NCI-H1417 treated with DMSO at 0.1 percent for 48 hours (cell line): Measurements from ENCODE around the gene SREBF2.

ENCODE experiments used
- DNase-seq: peaks from one replicate; lab custom pipeline; 2025; lab: John Stamatoyannopoulos, UW

SREBF2 gene

DNA sequence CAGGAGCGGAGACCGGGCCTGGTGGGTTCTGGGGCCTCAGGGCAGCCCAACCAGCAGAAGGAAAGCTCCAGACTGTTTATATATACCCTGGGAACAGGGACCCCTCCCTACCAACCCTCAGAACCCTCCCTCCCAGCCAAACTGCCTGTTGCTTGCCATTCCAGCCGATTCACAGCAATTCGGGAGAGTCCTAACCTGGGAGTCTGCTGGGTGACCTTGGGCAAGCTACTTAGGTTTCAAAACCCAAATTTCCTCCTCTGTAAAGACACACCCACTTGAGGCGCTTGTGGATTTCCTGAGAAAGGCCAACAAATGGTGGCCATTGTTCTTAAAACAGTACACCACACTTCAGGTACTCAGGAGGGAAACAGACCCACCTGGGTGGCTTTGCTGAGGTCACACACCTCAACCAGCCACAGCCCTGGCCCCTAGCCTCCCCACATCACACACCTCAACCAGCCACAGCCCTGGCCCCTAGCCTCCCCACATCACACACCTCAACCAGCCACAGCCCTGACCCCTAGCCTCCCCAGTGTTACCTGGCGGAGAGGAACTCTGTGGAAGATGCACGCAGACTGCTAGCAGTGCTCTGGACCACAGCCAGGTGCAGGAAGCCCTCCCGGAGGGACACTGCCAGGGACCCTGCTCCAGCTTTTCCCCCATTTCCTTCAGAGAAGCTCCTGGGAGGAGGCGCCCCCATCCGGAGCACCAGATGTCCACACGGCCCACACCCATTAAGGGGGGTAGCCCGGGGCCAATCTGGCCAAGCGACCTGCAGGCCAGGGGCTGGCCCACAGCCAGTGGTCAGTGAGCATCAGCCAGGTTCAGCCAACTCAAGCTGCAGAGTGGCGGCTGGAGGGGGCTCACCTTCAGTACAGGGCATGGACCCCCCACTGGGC is 75.8 kb downstream of the SREBF2 start:
- no peak for DNase-seq

- DNase-seq = no peak
These were observed 76.6 kb downstream of the SREBF2 start for GRCh38 chr22:41909310-41910049.

- no peak for DNase-seq
These were observed 77.4 kb downstream of the SREBF2 start for GRCh38 chr22:41910050-41911000.

DNA sequence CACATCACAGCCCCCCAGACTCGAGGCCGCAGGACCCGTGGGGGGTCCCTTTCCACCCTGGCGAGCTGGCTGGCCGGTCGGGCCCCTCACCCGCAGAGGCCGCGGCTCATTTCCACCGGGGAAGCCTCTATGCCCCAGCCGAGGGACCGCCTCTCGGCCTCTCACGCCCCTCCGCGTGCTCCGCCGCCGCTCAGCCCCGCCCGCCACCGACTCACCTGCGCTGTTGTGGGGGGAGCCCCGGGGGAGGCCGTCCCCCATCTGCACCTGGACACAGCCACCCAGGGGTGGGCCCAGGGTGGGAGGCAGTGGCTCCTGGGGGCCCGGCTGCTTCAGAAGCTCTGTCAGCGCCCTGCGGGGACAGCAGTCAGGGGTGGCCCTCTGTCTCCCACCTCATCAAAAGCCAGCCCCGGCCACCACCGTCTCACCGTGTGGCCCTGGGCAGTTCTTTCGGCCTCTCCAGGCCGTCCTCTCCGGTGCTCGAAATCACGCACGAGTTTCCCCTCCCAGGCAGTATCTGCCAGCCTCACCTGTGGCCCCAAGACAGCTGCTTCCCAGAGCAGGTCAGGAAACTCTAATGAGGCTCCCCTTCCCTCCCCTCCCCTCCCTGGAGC is 78.2 kb downstream of the SREBF2 start:
- no peak for DNase-seq

GRCh38 chr22:41912338-41913039 is 79.6 kb downstream of the SREBF2 start:
- DNase-seq = no peak

DNA sequence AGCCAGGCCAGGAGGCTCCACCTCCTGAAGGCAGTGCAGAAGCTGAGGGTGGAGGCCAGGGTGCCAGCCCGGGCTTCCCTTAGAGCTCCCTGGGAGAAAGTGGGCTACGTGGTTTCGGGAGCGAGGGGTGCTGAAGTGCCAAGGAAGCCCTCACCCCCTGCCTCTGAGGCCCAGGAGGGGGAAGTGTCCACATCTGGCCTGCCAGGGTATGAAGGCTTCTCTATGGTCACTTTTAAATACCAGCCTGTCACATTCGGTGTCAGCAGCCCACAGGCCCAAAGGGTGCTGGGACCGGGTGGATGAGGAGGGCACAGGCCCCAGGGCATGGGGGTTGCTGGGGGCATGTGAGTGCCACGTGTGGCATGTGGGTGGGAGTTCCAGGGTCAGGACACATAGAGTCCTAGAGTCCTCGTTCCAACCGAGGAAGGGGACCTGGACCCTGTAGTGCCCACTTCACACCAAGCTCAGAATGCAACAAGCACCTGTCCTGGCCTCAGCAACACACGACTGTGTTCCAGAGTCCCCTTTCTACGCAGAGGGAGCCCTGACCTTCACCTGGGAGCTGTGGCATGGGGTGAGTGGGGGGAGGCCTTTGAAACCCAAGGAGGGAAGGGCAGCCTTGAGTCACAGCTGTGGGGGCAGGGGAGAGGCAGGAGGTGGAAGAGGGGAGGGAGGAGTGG is 80.3 kb downstream of the SREBF2 start:
- DNase-seq = no peak

DNA sequence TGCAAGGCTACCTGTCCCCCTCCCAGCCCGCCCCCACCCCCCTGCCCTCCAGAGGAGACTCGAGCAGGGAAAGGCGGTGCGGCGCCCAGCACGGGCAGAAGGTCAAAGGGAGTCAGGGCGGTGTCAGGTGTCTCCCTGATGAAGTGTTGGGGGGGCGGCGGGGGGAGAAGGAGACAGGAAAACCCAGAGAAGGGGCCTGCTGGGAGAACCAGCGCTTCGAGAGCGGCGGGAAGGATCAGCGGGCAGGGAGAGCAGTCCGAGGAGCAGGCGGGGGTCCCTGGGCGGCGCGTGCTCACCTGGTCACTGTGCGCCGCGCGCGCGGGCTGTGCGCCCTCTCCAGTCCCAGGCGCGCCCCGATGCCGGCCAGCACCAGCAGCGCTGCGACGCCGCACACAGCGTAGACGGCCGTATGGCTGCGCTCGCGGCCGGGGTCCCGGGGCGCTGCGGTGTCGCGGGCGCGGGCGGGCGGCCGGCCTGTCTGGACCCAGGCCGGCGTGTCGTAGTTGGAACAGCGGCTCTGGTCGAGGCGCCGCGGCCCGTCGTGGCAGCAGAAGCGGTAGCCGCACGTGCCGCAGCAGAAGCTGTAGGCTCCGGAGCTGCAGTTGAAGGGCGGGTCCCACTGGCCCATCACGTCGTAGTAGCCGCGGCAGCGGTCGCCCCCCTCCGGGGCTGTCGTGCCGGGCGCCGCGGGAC is 81.1 kb downstream of the SREBF2 start:
- no peak for DNase-seq

DNA sequence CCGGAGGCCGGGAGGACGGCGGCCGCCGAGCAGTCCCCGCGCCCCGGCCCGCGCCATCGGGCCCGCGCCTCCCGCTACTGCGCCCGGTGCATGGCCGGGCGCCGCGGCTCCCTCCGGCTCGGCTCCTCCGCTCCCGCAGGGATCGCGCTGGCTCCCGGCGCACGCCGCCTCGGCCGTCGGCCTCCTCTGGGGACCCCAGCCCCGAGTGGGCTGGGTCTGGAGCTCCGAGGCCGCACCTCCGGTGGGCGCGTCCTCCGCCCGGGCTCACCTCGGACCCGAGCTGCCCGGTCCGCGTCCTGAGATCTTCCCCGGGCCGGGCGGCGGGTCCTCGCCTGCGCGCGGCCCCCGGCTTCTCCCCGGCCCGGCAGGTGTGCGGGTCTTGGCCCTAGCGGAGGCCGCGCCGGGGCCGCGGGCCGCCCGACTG is 81.7 kb downstream of the SREBF2 start:
- DNase-seq = no peak

- no peak for DNase-seq
These were observed 82.3 kb downstream of the SREBF2 start, which contains the start of gene SHISA8 for GRCh38 chr22:41915035-41915785. Gene SHISA8, minus strand, starts transcription at chr22:41915074. Its CDS starts 407 bp downstream, at chr22:41914667.

GRCh38 chr22:41915786-41916493 is 83.0 kb downstream of the SREBF2 start:
- DNase-seq = no peak

DNA sequence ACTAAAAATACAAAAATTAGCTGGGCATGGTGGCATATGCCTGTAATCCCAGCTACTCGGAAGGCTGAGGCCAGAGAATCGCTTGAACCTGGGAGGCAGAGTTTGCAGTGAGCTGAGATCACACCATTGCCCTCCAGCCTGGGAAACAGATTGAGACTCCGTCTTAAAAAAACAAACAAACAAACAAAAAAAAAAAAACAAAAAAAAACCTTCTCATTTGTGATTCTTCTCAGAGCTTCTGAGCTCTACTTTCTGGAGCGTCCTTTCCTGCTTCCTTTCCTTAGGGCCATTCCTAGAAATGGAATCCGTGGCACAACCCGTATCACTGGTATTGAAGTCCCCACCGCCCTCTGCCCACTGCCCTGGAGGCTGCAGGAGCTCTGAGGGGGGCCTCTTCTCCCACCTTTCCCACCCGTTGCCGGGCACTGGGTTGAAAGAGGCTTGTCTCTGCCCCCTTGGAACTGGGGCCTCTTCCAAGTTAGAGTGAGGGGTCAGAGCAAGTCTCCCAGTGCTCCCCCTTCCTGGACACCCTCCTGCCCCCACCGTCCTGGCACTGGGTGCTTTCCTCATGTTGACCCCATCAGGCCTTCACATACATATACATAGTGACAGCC is 83.9 kb downstream of the SREBF2 start:
- DNase-seq = no peak

DNA sequence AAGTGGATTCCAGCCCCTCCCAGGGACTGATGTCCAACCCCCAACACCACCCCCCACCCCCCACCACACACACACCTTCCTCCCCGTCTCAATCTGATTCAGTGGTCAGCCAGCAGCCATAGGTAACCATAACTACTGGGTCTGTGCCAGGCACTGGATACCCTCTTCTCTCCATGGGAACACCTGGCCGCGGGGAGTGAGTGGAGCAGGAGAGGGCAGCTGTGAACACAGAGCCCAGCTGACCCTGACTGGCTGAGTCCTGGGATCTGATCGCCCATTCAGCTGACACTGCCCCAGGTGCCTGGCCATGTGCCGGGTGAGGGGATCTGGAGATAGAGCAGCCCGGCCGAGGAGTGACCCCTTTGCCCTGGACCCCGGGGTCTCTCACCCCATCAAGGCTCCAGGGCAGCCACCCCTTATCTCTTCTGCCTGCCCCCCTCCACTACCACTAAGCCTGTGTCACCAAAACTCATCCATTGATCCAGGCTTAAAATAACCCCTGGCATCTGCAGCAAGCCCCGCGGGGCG is 84.5 kb downstream of the SREBF2 start:
- DNase-seq = no peak

DNA sequence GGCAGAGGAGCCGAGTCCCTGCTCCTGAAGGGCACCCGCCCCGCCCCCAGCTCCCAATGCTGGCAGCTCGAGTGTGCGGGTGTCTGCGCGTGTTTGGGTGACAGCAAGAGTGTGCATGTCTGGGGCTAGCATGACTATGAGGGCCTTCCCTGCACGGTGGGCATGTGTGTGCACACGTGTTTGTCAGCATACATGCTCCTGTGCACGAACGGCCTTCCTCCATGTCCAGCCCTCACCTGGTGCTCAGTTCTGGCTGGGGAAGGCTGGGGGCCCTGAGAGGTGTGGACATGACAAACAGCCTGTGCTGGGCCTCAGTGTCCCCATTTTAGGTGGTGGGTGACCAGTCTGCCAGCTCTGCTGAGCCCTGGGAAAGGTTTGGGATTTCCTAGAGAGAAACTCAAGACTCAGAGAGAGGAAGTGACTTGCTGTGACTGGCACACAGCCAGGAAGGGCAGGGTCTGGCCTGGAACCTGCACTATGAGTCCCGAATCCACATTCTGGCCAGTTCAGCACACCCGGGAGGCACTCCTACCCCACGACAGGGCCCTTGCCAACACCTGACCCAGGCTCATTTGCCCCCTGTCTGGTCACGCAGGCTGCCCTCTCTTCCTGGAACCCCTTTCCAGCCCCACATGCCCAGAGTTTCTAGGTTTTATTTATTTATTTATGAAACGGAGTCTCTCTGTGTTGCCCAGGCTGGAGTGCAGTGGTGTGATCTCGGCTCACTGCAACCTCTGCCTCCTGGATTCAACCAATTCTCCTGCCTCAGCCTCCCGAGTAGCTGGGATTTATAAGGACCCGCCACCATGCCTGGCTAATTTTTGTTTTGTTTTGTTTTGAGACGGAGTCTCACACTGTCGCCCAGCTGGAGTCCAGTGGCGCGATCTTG is 85.2 kb downstream of the SREBF2 start:
- no peak for DNase-seq

GRCh38 chr22:41919357-41920224 is 86.7 kb downstream of the SREBF2 start:
- no peak for DNase-seq

- DNase-seq = no peak
These were observed 87.5 kb downstream of the SREBF2 start for GRCh38 chr22:41920271-41920976.
